DOHH2 (cell line): ENCODE results near the gene CMSS1.

Experiments
- CTCF ChIP-seq: fragments of 200-600 bp; sonication (generic); IDR thresholded peaks from one replicate; pipeline ENCODE4 v1.5.1; 2014; ENCODE audit warnings: antibody characterized with exemption, mild to moderate bottlenecking, low read depth, low read length; ENCODE audit not compliant: poor library complexity, severe bottlenecking
- EZH2phosphoT487 ChIP-seq: fragments of 200-600 bp; sonication (generic); IDR thresholded peaks from 2 replicates; pipeline ENCODE4 v1.6.1; 2017; ENCODE audit warnings: borderline replicate concordance, mild to moderate bottlenecking, antibody characterized with exemption, low read length, moderate library complexity, mixed read lengths

GRCh38 chr3:99950921-99951320 lies 133.3 kb downstream of the CMSS1 start:
- TF ChIP-seq CTCF (no peak), EZH2phosphoT487 (no peak)
